ENCODE measurements around the gene AGAP1.
A peak's percentile ranks its signal among the peaks of the same experiment; 100 is the strongest.

AGAP1 gene

GRCh38 chr2:235551965-235552364 lies 58.1 kb downstream of the AGAP1 start:
- peak; percentile 77 for DNase-seq

- no peak for DNase-seq
Measured at GRCh38 chr2:235552671-235553070, 58.8 kb downstream of the AGAP1 start.

- no peak for DNase-seq
Measured at GRCh38 chr2:235553291-235553690, 59.4 kb downstream of the AGAP1 start.

GRCh38 chr2:235553696-235554100 lies 59.9 kb downstream of the AGAP1 start:
- no peak for DNase-seq

GRCh38 chr2:235554385-235554784 lies 60.5 kb downstream of the AGAP1 start:
- DNase-seq: no peak

GRCh38 chr2:235554936-235555335 lies 61.1 kb downstream of the AGAP1 start:
- DNase-seq: no peak

- DNase-seq: peak; percentile 12
Measured at GRCh38 chr2:235555371-235555770, 61.5 kb downstream of the AGAP1 start.

- DNase-seq: no peak
Measured at GRCh38 chr2:235556086-235556485, 62.2 kb downstream of the AGAP1 start.

- no peak for DNase-seq
Measured at GRCh38 chr2:235556901-235557300, 63.1 kb downstream of the AGAP1 start.

GRCh38 chr2:235557903-235558302 lies 64.1 kb downstream of the AGAP1 start:
- no peak for DNase-seq

GRCh38 chr2:235558572-235558971 lies 64.7 kb downstream of the AGAP1 start:
- DNase-seq: no peak

GRCh38 chr2:235560345-235560744 lies 66.5 kb downstream of the AGAP1 start:
- DNase-seq: no peak

GRCh38 chr2:235561450-235561849 lies 67.6 kb downstream of the AGAP1 start:
- no peak for DNase-seq

GRCh38 chr2:235562065-235562747 lies 68.4 kb downstream of the AGAP1 start:
- no peak for DNase-seq

- DNase-seq: no peak
Measured at GRCh38 chr2:235563056-235563910, 69.4 kb downstream of the AGAP1 start.

GRCh38 chr2:235564066-235564465 lies 70.2 kb downstream of the AGAP1 start:
- DNase-seq: no peak

- DNase-seq: no peak
Measured at GRCh38 chr2:235564884-235565530, 71.2 kb downstream of the AGAP1 start.

GRCh38 chr2:235566415-235566814 lies 72.6 kb downstream of the AGAP1 start:
- no peak for DNase-seq

- DNase-seq: no peak
Measured at GRCh38 chr2:235566931-235567495, 73.2 kb downstream of the AGAP1 start.

GRCh38 chr2:235567842-235568241 lies 74.0 kb downstream of the AGAP1 start:
- DNase-seq: no peak

GRCh38 chr2:235568431-235568830 lies 74.6 kb downstream of the AGAP1 start:
- DNase-seq: no peak

- DNase-seq: no peak
Measured at GRCh38 chr2:235569837-235570236, 76.0 kb downstream of the AGAP1 start.

GRCh38 chr2:235570256-235570655 lies 76.4 kb downstream of the AGAP1 start:
- DNase-seq: no peak
